OCI-LY7 (cell line): ENCODE measurements around the gene GLI3. TPM values are rescaled to one million over a fixed set of nuclear protein-coding genes. Genes with fewer than 3 reads are reported as not detected.

Experiments used
- BruUV-seq: library from RNA; stranded (reverse); fragments of 400-500 nt; replicated peaks from 2 replicates; lab custom pipeline; 2021; lab: Mats Ljungman, UMichigan
- CTCF ChIA-PET: fragments of 300-600 bp; sonication (Branson Sonifier 250); formaldehyde crosslinking; loops from one replicate; lab custom pipeline; 2022; ENCODE audit warnings: antibody characterized with exemption; ENCODE audit not compliant: unreplicated experiment; lab: Charles Lee
- POLR2A ChIA-PET: fragments of 300-600 bp; sonication (Branson Sonifier 250); formaldehyde crosslinking; loops from one replicate; lab custom pipeline; 2022; ENCODE audit warnings: antibody characterized with exemption; lab: Charles Lee
- DNase-seq: peaks from one replicate; pipeline ENCODE4 v3.0.0-alpha.2; 2015; ENCODE audit warnings: low spot score
- H2AFZ ChIP-seq: fragments of 200-600 bp; sonication (generic), shearing (Covaris generic); 2 replicates; pipeline ENCODE4 v1.6.1; 2014; ENCODE audit warnings: mild to moderate bottlenecking, antibody characterized with exemption, low read length, moderate library complexity
- H3K27ac ChIP-seq: fragments of 200-600 bp; sonication (generic); 2 replicates; pipeline ENCODE4 v1.5.1; 2014; ENCODE audit warnings: mixed run types, low read depth, mild to moderate bottlenecking, moderate library complexity, low read length, inconsistent platforms; ENCODE audit not compliant: poor library complexity, severe bottlenecking
- H3K36me3 ChIP-seq: fragments of 200-600 bp; sonication (generic); 2 replicates; pipeline ENCODE4 v1.6.1; 2014; ENCODE audit warnings: mild to moderate bottlenecking, antibody characterized with exemption, low read length, moderate library complexity, mixed read lengths; ENCODE audit not compliant: insufficient read depth
- H3K4me1 ChIP-seq: fragments of 200-600 bp; sonication (generic); 2 replicates; pipeline ENCODE4 v1.5.1; 2014; ENCODE audit warnings: mild to moderate bottlenecking, low read length; ENCODE audit not compliant: insufficient read depth, poor library complexity, severe bottlenecking
- H3K4me2 ChIP-seq: fragments of 200-600 bp; sonication (generic); 2 replicates; pipeline ENCODE4 v1.6.1; 2014; ENCODE audit warnings: mild to moderate bottlenecking, low read length
- H3K4me3 ChIP-seq: fragments of 200-600 bp; sonication (generic); 2 replicates; pipeline ENCODE4 v1.5.1; 2014; ENCODE audit warnings: mild to moderate bottlenecking, low read depth, low read length; ENCODE audit not compliant: poor library complexity, severe bottlenecking
- H3K79me2 ChIP-seq: fragments of 200-600 bp; sonication (generic); 2 replicates; pipeline ENCODE4 v1.6.1; 2016; ENCODE audit warnings: low read depth, mild to moderate bottlenecking, low read length, moderate library complexity, mixed read lengths; ENCODE audit not compliant: insufficient read depth
- H3K9me2 ChIP-seq: fragments of 200-600 bp; sonication (generic); 2 replicates; pipeline ENCODE4 v1.6.1; 2016; ENCODE audit warnings: mild to moderate bottlenecking, low read length, mixed read lengths; ENCODE audit not compliant: insufficient read depth
- H3K9me3 ChIP-seq: fragments of 200-600 bp; sonication (generic); 2 replicates; pipeline ENCODE4 v1.6.1; 2014; ENCODE audit warnings: mild to moderate bottlenecking, mixed run types, low read length, mixed read lengths
- H4K20me1 ChIP-seq: fragments of 200-600 bp; sonication (generic); 2 replicates; pipeline ENCODE4 v1.6.1; 2014; ENCODE audit warnings: mild to moderate bottlenecking, antibody characterized with exemption, low read length, moderate library complexity, mixed read lengths; ENCODE audit not compliant: insufficient read depth
- EZH2phosphoT487 ChIP-seq: fragments of 200-600 bp; sonication (generic); IDR thresholded peaks from 2 replicates; pipeline ENCODE4 v1.6.1; 2018; ENCODE audit warnings: low read depth, borderline replicate concordance, mild to moderate bottlenecking, mixed run types, antibody characterized with exemption, low read length, moderate library complexity, mixed read lengths
- intact Hi-C: fragments of 100-400 bp; cut with micrococcal nuclease; formaldehyde crosslinking; loops from one replicate; pipeline ENCODE4 v1.10.0; 2022; ENCODE audit not compliant: unreplicated experiment
- total RNA-seq, 2 experiments: library from RNA; depleted of rRNA in 1 of 2; stranded (reverse); fragments of >200 nt in 1 of 2; shearing (Covaris generic) in 1 of 2; gene quantifications; 2 replicates each; pipeline ENCODE4 v1.2.3, GENCODE V29; 2014 to 2022
- TF ChIP-seq, protein P1 (sequence below): fragments of 200-600 bp; sonication (generic); conservative IDR thresholded peaks from 2 replicates; pipeline ENCODE4 v1.5.1; 2014; ENCODE audit warnings: mild to moderate bottlenecking, antibody characterized with exemption, low read length, moderate library complexity, mixed read lengths

The GLI3 gene
- total RNA-seq, 2 experiments from 2014 or later = not detected

DNA sequence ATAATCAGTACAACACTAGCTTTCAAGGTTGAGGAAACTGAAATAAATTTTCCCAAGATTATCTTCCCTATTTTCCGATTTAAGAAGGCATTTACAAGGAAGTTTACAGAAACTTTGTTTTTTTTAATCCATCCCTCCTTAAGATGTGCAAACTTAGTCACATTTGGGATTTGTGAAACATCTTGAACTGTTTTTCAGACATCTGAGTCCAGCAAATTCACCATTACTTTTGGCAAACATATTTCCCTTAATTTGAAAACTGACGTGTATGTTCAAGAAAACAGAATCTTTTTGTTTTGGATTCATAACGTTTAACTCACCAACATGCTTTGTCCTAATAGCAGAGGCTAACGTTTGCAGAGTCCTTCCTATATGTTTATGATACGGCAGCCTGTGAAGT is 19.5 kb downstream of the GLI3 start:
- TF ChIP-seq, protein P1, sequence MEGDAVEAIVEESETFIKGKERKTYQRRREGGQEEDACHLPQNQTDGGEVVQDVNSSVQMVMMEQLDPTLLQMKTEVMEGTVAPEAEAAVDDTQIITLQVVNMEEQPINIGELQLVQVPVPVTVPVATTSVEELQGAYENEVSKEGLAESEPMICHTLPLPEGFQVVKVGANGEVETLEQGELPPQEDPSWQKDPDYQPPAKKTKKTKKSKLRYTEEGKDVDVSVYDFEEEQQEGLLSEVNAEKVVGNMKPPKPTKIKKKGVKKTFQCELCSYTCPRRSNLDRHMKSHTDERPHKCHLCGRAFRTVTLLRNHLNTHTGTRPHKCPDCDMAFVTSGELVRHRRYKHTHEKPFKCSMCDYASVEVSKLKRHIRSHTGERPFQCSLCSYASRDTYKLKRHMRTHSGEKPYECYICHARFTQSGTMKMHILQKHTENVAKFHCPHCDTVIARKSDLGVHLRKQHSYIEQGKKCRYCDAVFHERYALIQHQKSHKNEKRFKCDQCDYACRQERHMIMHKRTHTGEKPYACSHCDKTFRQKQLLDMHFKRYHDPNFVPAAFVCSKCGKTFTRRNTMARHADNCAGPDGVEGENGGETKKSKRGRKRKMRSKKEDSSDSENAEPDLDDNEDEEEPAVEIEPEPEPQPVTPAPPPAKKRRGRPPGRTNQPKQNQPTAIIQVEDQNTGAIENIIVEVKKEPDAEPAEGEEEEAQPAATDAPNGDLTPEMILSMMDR = no peak
- no peak for TF ChIP-seq EZH2phosphoT487
- Histone ChIP-seq H4K20me1 (no peaks in the 10 kb centered on the region), H3K4me3 (no peak overlapping the region), H3K4me2 (no peak overlapping the region), H3K9me3 (no peaks in the 10 kb centered on the region), H3K4me1 (no peaks in the 10 kb centered on the region), H3K27ac (no peak overlapping the region), H3K36me3 (no peaks in the 10 kb centered on the region), H3K79me2 (no peaks in the 10 kb centered on the region), H3K9me2 (no peaks in the 10 kb centered on the region), H2AFZ (no peak overlapping the region)
- intact Hi-C loops = no loop called here
- no TSS peak for BruUV-seq
- POLR2A ChIA-PET = interaction anchor here (0.7 kb wide), 2 partner anchors 508 to 1893 kb away, joined by 3 to 4 read pairs; no protein-coding TSS in a partner anchor
- CTCF ChIA-PET = no interaction called here
- DNase-seq = no peak

DNA sequence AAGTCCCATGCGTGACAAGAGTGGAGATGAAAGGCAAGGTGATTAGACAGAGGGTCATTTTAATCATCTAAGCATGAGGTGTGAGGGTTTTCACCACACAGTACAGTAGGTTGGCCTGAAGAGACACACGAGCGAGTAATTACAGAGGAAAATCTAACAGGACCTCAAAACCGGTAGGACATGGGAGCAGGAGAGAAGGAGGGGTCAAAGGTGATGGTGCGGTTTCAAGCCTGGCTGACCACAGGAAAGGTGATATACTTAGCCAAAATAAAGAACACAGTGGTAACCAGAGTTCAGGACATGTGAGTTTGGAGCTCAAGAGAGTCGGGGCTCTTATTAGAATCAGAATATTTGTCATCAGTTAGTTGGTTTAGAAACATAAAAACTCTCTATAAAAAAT is 20.0 kb downstream of the GLI3 start:
- Histone ChIP-seq H3K4me3 (no peak overlapping the region), H2AFZ (no peak overlapping the region), H3K79me2 (no peaks in the 10 kb centered on the region), H3K4me1 (no peaks in the 10 kb centered on the region), H4K20me1 (no peaks in the 10 kb centered on the region), H3K9me2 (no peaks in the 10 kb centered on the region), H3K9me3 (no peaks in the 10 kb centered on the region), H3K36me3 (no peaks in the 10 kb centered on the region), H3K27ac (no peak overlapping the region), H3K4me2 (no peak overlapping the region)
- DNase-seq = no peak
- ChIA-PET CTCF (no interaction called here), POLR2A (interaction anchor here (0.7 kb wide), 1 partner anchor 1892 kb away, joined by 3 read pairs; no protein-coding TSS in a partner anchor)
- no peak for TF ChIP-seq EZH2phosphoT487
- TF ChIP-seq, protein P1 = no peak
- BruUV-seq = no TSS peak
- intact Hi-C loops = no loop called here

DNA sequence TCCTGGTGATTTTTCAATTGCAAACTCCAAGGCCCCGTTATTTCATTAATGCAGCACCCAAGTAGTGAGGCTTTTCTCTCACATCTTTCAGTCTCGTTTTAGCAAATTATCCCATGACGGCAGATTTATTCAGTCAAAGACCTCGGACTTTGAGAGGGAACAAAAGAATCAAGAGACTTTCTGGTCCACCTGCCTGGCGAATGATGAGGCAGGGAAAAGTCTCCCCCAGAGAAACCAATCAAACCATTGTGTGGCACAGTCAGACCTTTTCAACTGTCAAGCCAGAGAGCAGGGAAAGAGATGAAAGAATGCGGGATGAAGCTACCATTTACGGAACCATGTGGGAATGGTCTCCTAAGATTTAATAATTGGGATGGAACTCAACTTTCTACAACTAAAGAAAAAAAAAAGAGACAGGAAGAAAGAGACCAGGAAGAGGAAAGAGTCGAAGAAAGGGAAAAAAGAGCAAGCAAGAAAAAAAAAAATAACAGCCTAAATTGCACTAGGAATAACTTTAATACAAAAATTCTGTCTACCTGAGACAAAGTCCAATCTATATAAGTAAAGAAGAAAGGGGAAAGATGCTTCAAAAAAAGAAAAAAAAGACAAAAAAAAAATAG is 22.8 kb downstream of the GLI3 start:
- H3K27ac ChIP-seq = no peak overlapping the region
- H4K20me1 ChIP-seq = no peaks in the 10 kb centered on the region
- H3K36me3 ChIP-seq = no peaks in the 10 kb centered on the region
- no peaks in the 10 kb centered on the region for H3K79me2 ChIP-seq
- H3K4me3 ChIP-seq = no peak overlapping the region
- H3K4me1 ChIP-seq = no peaks in the 10 kb centered on the region
- H3K4me2 ChIP-seq = no peak overlapping the region
- no peak overlapping the region for H2AFZ ChIP-seq
- no peaks in the 10 kb centered on the region for H3K9me3 ChIP-seq
- CTCF ChIA-PET = no interaction called here
- POLR2A ChIA-PET = interaction anchor here (0.7 kb wide), 2 partner anchors 39 to 1178 kb away, joined by 3 to 4 read pairs; no protein-coding TSS in a partner anchor
- BruUV-seq = no TSS peak
- intact Hi-C loops = no loop called here
- no peak for TF ChIP-seq EZH2phosphoT487
- TF ChIP-seq, protein P1 = no peak
- no peaks in the 10 kb centered on the region for H3K9me2 ChIP-seq
- DNase-seq = no peak
